HG03108 (cell line): Measurements from ENCODE around the gene AIF1.

Experiments used
- ATAC-seq: cut with Tn5 transposase; IDR thresholded peaks from one replicate; pipeline ENCODE4 v1.9.1; 2021; ENCODE audit warnings: moderate library complexity; ENCODE audit not compliant: unreplicated experiment

Gene AIF1

GRCh38 chr6:31620586-31621319 is 5.7 kb downstream of the AIF1 start, which contains the start of gene PRRC2A:
Gene PRRC2A (plus strand): TSS chr6:31620715. CDS start chr6:31622790, 2,075 bp downstream.
- ATAC-seq = peak; percentile 48

DNA sequence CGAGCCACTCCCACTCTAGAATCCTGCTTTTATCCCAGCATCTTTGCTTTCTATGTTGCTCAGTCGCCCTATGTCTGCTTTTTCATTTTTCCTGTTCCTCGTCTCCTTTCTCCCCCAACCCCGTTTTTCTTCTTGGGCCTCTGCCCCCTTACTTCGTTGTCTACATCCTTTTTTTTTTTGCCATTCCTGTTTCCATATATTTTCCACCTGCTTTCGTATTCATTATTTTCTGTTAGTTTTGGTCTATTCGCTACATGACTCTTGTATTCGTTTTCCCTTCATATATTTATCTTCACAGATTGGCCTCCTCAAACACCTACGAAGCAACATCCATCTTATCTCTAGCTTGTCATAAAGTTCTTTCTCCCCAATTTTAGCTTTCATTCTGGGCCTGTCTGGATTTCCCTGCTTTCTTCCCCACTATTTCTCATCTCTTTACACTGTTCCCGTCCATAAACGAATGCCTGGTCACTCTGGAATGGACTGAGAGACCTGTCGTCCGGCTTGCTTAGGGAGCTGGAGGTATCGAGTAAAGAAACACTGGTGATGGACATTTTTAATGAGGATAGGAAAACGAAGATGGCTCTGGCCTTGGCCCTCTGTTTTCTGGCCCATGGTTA is 6.4 kb downstream of the AIF1 start:
- ATAC-seq = no peak

DNA sequence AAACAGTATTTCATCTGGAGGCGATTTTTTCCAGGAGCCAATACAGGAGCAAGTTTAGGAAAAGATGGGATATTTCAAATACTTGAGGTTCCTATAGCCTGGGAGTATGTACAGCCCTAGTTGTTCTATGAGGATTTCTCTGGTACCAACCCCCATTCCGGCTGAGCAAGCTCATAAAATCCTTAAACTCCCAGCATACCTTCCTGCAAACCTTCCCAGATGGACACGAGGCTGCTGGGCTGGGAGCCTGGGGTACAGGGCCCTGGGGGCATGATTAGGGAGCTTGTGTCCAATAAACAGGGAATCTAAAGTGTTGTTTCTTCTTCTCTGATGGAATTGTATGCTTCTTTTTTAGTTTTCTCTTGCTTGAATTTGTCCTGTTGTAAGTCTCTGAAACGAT is 7.0 kb downstream of the AIF1 start:
- ATAC-seq = no peak

DNA sequence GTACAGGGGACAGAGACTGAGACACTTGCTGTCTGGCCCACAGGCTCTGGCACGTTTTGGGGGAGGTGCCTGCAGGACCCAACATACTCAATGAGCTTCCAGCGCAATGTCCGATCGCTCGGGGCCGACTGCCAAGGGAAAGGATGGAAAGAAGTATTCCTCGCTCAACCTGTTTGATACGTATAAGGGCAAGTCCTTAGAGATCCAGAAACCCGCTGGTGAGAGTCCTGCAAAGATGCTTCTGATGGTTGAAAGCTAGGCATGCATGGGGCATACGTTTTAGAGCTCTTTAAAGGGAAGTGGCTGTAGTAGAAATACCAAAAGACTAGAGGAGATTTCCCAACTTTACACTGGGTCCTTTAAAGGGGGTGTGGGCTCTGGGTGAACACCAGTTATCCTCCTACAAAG is 7.7 kb downstream of the AIF1 start:
- ATAC-seq = no peak

DNA sequence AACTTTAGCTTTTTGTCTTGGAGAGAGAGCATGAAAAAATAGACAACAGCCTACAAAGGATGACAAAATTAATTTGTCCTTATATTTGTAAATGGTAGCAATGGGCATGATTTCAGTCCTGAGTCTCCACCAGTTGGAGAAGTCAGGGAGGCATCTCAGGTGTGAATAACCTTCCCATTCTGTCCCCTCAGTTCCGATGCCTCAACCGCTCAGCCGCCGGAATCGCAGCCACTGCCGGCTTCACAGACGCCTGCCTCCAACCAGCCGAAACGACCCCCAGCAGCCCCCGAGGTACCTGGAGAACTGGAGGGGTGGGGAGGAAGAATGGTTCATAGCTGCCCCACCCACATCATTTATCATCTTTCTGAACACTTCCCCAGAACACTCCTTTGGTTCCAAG is 9.0 kb downstream of the AIF1 start:
- no peak for ATAC-seq

GRCh38 chr6:31626952-31627351 is 11.9 kb downstream of the AIF1 start:
- no peak for ATAC-seq

- no peak for ATAC-seq
Observed at GRCh38 chr6:31627690-31628287, 12.8 kb downstream of the AIF1 start.

GRCh38 chr6:31629014-31629413 is 14.0 kb downstream of the AIF1 start:
- no peak for ATAC-seq

- no peak for ATAC-seq
Observed at GRCh38 chr6:31630177-31630934, 15.3 kb downstream of the AIF1 start.

- no peak for ATAC-seq
Observed at GRCh38 chr6:31631209-31631608, 16.2 kb downstream of the AIF1 start.

- ATAC-seq = no peak
Observed at GRCh38 chr6:31631681-31632278, 16.7 kb downstream of the AIF1 start.

DNA sequence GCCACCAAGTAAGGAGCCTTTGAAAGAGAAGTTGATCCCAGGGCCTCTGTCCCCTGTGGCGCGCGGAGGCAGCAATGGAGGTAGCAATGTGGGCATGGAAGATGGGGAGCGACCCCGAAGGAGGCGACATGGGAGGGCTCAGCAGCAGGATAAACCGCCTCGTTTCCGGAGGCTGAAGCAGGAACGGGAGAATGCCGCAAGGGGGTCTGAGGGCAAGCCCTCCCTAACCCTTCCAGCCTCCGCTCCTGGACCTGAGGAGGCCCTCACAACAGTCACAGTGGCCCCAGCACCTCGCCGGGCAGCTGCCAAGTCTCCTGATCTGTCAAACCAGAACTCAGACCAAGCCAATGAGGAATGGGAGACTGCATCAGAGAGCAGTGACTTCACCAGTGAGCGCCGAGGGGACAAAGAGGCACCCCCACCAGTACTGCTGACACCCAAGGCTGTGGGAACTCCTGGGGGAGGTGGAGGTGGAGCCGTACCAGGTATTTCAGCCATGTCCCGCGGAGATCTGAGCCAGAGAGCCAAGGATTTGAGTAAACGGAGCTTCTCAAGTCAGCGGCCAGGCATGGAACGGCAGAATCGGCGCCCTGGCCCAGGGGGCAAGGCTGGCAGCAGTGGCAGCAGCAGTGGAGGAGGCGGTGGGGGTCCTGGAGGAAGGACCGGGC is 17.4 kb downstream of the AIF1 start:
- ATAC-seq = no peak

GRCh38 chr6:31633447-31633846 is 18.4 kb downstream of the AIF1 start:
- ATAC-seq = no peak

DNA sequence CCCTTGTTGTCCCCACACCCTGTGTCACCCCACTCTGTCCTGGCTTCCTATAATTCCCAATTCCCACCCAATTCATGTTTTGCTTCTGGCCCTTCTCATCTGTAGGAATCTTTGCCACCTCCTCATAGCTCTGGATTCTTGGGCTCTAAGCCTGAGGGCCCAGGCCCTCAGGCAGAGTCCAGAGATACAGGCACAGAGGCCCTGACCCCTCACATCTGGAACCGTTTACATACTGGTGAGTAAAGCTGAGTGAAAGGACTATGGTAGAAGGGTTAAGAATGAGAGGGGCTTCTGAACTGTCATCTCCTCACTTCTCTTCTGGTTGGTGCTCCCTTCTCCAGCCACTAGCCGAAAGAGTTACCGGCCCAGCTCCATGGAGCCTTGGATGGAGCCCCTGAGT is 19.1 kb downstream of the AIF1 start:
- no peak for ATAC-seq

GRCh38 chr6:31634969-31635575 is 20.0 kb downstream of the AIF1 start:
- ATAC-seq = no peak

- ATAC-seq = no peak
Observed at GRCh38 chr6:31636698-31637596, 21.9 kb downstream of the AIF1 start.

GRCh38 chr6:31639043-31639442 is 24.0 kb downstream of the AIF1 start:
- no peak for ATAC-seq

DNA sequence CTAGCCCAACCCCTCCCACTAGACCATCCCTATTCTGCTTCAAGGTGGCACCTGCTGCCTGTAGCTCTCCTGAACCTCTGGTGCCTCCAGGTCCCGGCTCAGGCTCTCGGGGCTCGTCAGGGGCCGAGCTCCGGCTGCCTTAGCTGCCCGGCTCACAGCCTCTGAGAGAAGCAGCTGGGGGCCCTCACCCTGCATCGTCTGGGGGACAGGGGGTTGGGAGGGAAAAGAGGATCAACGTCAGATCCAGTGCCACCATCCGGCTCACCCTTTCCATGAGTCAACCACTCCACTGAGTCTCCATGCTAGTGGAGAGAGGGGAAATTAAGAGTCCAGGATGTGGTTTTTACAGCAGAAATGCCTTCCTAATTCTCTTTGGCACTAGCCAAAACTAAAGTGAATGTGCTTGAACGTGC is 24.4 kb downstream of the AIF1 start:
- no peak for ATAC-seq

- ATAC-seq = no peak
Observed at GRCh38 chr6:31640612-31641011, 25.6 kb downstream of the AIF1 start.
